Stimulated activated CD4-positive, alpha-beta T cell treated with anti-CD3 and anti-CD28 coated beads, Interleukin-12 subunit alpha, Interleukin-12 subunit beta, amount 100 ng/mL, for 4 hours (primary cell): ENCODE results near the gene RCSD1.

Source experiments
- DNase-seq: peaks from one replicate; pipeline ENCODE4 v3.0.0-alpha.2; 2020

Gene RCSD1

GRCh38 chr1:167644551-167644950, 14.5 kb downstream of the RCSD1 start:
- no peak for DNase-seq

- DNase-seq = no peak
Observed at GRCh38 chr1:167645140-167645541, 15.1 kb downstream of the RCSD1 start.

- no peak for DNase-seq
Observed at GRCh38 chr1:167645625-167646414, 15.8 kb downstream of the RCSD1 start.

GRCh38 chr1:167648252-167648849, 18.3 kb downstream of the RCSD1 start:
- DNase-seq = no peak

- no peak for DNase-seq
Observed at GRCh38 chr1:167648978-167649744, 19.1 kb downstream of the RCSD1 start.

GRCh38 chr1:167650269-167651160, 20.5 kb downstream of the RCSD1 start:
- no peak for DNase-seq

- DNase-seq = no peak
Observed at GRCh38 chr1:167651161-167651693, 21.2 kb downstream of the RCSD1 start.

GRCh38 chr1:167654975-167655575, 25.0 kb downstream of the RCSD1 start:
- no peak for DNase-seq

GRCh38 chr1:167656657-167657056, 26.6 kb downstream of the RCSD1 start:
- no peak for DNase-seq

- no peak for DNase-seq
Observed at GRCh38 chr1:167658574-167659328, 28.7 kb downstream of the RCSD1 start.

- no peak for DNase-seq
Observed at GRCh38 chr1:167659450-167659849, 29.4 kb downstream of the RCSD1 start.

GRCh38 chr1:167659881-167660280, 29.8 kb downstream of the RCSD1 start:
- DNase-seq = no peak

- no peak for DNase-seq
Observed at GRCh38 chr1:167661527-167662426, 31.7 kb downstream of the RCSD1 start.

- no peak for DNase-seq
Observed at GRCh38 chr1:167663002-167663772, 33.2 kb downstream of the RCSD1 start.

GRCh38 chr1:167665469-167665868, 35.4 kb downstream of the RCSD1 start:
- no peak for DNase-seq

- DNase-seq = no peak
Observed at GRCh38 chr1:167666416-167666815, 36.4 kb downstream of the RCSD1 start.

GRCh38 chr1:167667536-167667935, 37.5 kb downstream of the RCSD1 start:
- DNase-seq = no peak

GRCh38 chr1:167668108-167668507, 38.1 kb downstream of the RCSD1 start:
- DNase-seq = no peak
